OCI-M1 (cell line): ENCODE measurements around the gene FUT2.

ENCODE experiments used
- DNase-seq: peaks from one replicate; lab custom pipeline; 2025; lab: John Stamatoyannopoulos, UW

FUT2 gene

DNA sequence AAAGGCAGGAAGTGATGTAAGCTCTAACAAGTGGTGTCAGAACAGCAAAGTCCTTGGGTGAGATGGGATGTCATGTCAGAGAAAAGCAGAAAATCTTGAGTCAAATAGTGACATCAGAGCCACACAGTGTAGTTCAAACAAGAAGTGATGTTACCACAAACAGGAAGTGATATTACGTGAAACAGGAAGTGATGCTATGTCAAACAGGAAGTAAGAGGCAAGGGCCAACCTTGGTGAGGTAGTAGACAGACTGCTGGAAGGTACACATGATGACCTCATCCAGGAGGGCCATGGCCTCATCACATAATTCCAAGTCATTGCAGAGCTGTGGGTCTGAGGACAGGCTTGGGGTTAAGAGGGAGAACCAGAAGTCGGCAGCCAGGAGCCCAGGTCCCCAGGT, 30.8 kb downstream of the FUT2 start:
- DNase-seq = peak; percentile 53

DNA sequence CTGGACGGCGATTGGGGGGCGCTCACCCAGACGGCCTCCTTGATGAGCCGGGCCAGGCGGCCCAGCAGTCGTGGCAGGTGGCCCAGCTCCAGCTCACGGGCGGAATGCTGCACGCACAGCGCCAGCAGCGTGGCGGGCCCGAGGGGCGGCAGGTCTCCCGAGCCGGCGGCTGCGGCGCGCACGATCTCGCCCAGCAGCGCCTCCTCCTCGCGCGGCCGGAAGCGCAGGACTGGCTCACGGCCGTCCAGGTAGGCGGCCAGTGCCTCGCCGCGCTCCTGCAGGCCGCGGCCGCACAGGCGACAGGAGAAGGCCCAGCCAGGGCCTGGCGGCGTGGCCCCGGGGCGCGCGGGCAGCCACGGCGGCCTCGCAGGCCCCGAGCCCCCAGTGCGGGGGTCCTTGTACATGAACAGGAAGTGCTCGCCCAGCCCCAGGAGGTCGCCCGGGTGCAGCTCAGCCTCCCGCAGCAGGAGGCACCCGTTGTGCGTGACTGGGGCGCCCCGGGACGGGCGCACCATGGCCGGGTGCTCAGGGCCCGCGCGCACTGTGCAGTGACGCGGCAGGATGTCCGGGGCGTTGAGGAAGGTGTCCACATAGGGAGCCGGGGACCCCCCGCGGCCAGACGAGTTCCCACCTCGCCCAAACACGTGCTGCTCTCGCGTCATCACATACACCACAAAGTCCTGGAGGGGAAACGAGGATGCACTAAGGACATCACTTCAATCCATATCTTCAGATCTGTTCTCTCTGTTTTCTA, 33.3 kb downstream of the FUT2 start:
- DNase-seq = no peak

DNA sequence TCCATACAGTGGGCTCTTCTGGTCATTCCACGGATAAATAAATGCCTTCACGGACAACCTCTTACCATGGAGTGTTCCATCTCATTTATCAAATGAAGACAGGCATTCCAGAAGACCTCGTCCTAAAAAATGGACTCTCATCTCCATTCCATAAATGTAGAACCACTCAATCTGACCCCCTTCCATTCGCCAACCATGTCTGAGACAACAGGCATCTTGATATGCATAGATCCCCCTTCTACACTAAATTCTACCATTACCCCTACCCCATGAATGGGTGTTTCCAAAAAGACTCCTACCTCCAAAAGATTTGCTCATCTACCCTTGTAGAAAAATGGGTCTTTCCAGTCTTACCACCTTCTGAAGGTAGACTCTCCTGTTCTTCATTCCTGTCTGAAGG, 35.7 kb downstream of the FUT2 start:
- no peak for DNase-seq

DNA sequence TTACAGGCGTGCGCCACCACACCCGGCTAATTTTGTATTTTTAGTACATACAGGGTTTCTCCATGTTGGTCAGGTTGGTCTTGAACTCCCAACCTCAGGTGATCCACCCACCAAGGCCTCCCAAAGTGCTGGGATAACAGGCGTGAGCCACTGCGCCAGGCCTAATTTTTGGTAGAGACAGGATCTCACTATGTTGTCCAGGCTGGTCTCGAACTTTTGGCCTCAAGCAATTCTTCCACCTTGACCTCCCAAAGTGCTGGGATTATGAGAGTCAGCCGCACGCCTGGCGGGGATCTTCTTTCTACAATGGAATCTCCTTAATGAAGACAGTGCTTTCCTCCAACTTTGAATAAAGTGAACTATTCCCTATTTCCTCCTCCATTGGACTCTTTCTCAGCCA, 38.9 kb downstream of the FUT2 start:
- no peak for DNase-seq

DNA sequence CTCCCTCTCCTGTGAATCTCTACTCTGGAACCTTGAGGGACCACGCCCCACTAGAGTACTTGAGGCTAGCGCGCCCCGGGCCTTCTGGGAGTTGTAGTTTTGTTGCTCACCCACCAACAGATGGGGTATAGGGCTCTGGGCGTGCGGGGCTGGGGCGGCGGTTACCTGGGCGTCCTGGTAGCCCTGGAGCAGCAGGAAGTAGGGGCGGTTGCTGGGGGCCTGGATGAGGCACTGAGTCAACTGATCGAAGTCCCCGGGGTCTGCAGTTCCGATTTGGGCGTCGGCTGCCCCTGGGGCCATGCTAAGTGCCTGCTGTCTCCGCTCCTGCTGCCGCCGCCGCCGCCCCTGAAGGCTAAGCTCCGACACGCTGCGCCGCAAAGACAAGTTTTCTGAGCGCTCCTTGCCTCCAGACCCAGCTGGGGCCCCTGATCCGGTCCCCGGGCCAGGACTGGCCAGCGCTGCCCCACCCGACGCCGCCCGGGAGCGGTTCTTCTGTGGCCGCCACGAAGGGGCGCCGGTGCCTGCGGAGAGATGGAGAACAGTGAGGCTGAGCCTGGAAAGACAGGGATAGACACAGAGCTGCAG, 39.4 kb downstream of the FUT2 start:
- DNase-seq = no peak

DNA sequence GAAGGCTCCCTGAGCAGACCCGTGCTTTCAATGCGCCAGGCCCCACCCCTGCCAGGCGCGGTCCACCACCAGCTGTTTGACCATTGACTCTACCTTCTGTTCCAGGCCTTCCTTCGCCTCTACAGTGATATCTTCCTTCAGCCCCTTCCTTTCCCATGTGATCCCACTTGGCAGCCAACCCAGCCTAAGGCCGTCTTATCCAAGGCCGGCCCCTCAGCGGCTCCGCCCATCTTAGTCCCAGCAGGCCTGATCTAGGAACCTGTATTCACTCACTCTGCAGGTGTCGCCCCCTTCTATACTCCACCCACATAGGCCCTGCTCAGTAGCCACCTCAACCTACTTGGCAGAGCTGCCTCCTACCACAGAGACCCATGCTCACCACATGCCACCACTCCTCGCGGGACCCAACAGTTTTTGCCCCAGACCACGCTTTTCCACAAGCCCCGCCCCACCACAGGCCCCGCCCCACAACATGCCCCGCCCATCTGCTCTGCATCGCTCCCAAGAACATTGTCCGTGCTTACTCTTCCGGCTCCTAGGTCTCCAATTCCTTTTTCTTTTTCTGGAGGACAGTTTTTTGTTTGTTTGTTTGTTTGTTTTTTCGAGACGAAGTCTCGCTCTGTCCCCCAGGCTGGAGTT, 41.7 kb downstream of the FUT2 start:
- DNase-seq = no peak

DNA sequence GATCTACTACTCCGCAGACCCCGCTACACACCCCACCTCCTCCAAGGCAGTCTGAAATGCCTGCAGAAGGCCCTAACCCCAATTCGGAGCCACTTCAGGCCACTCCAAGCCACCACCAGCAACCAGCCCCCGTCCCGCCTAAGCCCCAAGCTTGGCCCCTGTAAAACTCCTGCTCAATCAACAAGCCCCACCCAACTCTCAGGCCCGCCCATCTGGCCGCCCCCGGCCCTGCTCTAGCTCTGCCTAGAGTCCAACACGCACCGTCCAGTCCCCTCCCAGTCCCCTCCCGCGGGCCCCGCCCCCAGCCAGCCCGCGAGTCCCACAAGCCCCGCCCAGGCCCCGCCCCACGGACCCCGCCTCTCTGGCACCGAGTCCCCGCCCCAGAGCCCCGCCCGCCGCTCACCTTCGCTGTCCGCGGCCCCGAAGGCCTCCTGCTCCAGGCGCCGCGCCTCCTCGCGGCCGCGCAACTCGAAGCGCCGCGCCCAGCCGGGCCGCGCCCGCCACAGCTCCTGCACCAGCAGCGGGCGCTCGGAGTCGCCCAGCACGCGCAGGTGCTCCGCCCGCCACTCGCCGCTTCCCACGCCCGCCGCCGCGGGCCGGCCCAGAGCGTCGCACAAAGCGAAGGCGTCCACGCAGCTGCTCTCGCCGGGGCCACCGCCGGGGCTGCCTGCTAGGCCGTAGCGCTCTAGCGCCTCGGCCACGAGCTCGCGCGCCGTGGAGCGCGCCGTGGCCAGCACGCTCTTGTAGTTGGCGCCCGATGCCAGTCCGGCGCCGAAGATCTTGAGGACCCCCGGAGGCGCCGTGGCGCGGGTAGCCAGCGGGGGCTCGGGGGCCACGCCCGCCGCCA, 43.0 kb downstream of the FUT2 start:
- DNase-seq = peak; percentile 93

DNA sequence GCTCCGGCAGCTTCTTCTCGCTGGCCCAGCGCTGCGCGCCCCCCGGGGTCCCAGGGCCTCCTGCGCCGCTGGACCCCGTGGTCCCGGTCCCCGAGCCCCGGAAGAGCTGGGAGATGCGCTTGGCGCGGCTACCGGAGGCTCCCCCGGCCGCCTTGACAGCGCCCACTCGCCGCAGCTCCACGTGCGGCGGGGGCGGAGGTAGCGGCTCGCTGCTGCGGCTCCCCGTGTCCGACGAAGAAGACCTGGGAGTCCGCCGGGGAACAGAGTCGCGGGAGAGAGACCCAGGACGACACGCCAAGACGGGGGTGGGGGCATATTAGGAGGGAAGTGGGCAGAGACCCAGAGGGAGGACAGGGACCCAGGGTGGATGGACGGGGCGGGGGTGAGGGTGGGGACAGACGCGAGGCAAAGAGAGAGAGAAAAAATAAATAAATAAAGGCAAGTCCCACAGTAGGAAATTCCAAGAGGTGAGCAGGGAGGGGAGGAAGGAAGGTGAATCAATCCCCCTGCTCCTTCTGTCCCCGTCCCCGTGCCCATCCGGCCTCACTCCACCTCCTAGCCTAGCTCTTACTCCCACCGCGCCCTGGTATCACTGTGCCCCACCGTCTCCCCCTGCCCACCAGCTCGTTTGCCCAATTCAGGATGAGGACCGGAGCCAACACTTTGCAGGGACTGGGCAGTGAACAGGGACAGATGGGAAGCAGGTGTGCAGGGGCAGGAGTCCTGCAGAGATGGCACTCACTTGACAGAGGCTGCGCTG, 43.8 kb downstream of the FUT2 start:
- no peak for DNase-seq

DNA sequence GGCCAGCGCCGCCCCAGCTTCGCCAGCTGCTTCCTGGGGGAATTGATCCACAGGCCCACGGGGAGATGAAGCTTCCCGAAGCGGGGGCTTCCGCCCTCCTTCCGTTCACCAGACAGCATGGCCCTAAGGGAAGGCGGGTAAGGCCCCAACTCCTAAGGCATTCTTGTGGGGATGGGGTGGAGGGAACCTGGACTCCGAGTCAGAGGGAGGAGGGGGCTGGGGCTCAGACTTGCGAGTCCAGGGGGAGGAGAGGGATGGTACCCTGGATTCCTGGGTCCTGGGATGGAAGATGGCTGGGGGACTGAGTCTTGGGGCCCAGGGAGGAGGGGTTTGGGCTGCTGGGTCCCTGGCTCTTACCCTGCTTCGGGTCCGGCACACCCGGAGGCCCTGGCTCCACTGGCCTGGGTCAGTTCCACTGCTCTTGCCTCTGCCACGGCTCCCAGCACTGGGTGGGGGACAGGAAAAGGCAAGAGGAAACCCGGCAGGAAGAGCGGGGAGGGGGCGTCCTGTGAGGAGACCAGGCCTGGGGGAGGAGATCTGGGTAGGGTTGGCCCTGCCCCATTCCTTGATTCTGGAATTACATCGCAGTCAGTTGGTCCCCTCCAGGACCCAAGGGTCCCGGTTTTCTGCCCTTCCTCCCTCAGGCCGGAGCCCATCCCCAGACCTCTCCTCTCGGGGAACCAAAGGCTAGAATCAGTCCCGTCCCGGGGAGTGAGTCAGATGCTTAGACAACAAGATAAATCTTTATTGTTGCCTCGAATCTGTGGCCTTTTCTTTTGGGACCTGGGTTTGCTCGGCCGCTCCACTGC, 44.6 kb downstream of the FUT2 start, which contains the start of gene RASIP1:
Gene RASIP1, minus strand, starts transcription at position 447 of the 809 bp plus-strand sequence. Its CDS starts 328 bp downstream, at position 119.
- no peak for DNase-seq

DNA sequence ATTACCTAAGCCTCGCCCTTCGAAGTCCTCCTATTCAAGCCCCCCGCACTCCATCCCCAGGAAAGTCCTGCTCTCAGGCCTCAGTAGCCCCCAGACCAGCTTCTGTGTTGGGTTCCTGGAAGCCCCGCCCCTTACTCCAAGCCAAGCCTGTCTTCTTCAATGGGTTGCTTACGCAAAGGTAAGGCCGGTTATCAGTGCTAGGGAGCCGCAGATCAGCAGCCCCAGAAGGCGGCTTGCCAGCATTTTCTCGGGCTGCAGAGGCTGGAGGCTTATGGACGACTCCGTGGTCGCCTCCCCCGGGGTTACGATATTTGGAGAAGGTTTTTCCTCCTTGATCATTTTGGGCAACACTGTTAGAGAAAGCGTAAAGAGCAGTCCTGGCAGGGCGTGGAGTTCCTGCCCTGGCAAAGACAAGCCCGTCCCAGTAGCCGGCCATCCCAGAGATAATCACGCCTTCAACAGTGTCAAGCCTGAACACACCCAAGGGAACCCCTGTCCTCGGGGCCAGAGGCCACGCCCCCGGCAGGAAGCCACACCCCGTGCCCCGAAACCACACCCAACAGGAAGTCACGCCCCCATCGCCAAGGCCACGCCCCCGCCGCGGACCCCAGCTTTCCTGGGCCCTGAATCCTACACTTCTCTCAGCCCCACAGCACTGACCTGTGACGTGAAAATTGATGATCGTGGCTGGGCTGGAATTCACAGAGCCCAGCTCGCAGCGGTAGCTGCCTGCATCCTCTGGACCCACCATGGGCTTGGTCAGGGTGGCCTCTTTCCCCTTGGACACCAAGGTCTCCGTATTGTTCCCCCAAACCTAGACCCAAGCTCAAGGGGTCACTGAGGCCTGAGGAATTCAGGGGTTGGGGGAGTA, 45.6 kb downstream of the FUT2 start:
- peak; percentile 41 for DNase-seq

DNA sequence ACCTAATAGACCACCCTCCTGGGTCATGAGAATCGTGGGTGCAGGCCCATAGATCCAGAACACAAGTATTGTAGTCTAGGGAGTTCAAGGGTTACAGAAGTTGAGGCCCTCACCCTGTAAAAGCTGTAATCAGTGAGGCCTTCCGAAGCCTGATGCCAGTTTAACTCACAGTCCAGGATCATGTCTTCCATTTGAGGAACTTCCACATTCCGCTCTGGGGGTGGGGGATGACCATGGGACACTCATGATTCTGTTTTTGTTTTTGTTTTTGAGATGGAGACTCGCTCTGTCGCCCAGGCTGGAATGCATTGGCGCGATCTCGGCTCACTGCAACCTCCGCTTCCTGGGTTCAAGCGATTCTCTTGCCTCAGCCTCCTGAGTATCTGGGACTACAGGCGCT, 46.3 kb downstream of the FUT2 start:
- DNase-seq = no peak

DNA sequence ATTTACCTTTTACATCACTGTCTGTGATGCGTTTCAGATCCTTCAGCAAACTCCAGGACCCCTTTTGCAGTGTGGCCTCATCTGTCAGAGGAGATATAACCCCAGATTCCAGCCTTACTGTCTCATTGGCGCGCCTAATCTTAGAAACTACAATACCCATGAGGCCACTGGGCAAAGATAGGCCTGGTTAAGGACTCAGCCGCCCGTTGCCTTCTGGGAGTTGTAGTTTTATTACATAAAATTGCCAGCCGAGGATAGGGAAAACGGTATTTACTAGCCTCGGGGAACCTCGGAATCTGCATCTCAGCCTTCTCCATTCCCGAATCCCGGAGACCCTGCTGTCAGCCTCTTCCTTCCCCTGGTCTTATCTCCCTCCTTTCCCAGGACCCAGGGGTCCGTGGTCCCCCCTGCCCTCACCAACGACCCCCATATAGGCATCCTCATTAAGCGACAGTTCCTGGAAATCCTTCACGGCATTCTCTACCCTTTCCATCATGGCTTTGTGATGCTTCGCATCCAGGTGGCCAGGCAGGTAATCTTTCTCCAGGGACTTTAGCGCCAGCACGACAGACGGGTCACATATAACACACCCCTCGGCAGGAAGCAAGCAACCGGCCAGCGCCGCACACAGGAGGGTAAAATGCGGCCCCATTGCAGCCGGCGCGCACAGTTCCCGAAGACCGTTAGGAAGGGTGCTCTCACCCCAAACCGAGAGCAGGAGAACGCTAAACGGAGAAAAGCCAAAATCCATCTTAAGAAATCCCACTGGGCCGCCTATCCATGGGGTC, 49.6 kb downstream of the FUT2 start:
- peak; percentile 77 for DNase-seq

DNA sequence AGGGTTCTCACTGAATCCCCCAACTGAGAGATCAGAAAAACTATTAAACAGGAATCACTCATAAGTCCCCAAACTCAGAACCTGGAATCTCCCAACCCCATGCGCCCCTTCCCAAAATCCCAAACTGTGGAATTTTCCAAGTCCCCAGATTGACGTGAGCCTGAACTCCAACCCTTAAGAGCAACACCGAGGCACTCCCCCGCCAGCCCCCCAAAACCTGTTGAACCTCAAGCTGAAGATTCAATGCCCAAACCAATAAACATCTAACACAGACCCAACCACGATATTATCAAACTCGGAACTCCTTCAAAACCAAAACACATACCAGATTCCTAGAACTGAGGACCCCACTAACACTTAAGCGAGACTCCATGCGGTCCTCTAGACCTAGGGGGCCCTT, 50.3 kb downstream of the FUT2 start:
- DNase-seq = no peak

DNA sequence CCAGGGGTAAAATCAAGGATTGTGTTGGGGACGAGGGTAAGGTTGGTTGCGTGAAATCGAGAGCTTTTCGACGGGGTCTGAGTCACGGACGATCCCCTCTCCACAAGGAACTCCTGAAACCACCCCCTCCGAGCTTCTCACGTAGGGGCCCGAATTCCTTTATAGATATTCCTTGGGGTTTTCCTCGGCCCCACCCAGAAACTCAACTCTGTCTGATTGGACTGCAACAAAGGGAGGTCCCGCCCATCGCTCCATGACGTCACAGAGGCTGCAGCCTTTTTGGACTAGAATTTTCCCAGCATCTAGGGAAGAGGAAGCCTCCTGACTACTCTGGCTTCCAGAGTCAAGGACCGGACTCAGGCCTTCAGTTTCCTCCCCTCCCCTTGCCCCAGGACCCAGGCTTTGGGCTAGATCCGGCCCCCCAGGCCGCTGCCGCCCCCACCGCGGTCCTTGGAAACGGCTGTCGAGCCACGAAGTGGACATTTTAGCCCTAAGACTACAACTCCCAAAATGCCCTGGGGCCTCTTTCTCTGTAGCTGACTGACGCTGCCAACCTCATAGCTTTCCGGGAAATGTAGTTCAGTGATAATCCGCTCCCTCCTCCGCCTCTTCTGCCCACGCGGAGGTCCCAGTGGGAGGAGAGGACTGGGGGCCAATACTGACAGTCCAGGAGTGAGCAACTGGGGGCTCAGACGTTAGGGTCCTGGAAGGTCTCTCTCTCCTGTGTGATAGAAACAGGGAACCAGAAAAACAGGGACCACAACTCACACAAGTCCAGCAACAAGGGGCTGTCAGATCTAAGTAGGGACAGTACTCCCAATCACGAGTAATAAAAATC, 51.2 kb downstream of the FUT2 start, which contains the start of gene IZUMO1:
Gene IZUMO1, minus strand, starts transcription at position 172 of the 838 bp plus-strand sequence. CDS start 1,050 bp downstream, outside the sequence.
- peak; percentile 83 for DNase-seq

DNA sequence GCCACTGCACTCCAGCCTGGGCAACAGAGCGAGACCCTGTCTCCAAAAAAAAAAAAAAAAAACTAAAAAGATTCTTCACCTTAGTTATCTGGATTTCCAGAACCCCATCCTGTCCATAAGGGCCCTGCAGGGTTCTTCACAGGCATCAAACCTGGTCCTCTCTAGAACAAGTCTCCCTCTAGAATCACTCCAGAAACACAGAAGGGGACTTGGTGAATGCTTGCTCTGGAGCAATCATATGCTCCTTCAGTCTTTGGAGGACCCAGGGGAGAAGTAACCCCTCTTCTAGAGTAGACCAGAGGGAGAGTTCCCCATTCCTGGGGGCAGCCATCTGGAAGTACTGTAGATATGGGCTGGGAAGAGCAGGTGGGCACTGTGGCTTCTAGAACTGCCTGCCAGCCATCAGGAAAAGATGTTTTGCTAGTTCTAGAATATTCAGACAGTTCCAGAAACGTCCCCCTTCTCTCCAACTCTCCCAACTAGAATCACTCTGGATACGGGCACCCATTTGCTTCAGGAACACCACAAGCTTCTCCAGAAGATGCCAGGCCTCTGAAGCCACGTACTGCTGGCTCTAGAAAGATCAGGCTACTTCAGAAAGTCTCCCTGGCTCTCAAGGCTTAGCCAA, 53.9 kb downstream of the FUT2 start:
- DNase-seq = no peak

DNA sequence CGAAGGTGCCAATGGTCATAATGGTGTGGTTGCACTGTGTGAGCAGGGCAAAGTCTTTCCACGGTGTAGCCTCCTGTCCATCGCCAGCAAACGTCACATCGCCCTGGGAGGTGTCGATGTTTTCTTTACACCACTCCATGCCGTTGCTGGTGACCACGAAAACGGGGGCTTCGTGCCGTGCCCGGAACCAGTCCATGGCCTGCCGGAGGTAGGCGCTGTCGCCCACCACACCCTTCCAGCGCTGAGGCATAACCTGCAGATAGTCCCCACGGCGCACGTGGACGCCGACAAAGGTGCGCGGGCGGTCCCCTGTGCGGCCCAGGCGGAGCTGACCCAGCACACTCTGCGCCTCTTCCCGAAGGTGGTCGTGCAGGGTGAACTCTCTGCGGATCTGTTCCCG, 54.6 kb downstream of the FUT2 start:
- DNase-seq = no peak

DNA sequence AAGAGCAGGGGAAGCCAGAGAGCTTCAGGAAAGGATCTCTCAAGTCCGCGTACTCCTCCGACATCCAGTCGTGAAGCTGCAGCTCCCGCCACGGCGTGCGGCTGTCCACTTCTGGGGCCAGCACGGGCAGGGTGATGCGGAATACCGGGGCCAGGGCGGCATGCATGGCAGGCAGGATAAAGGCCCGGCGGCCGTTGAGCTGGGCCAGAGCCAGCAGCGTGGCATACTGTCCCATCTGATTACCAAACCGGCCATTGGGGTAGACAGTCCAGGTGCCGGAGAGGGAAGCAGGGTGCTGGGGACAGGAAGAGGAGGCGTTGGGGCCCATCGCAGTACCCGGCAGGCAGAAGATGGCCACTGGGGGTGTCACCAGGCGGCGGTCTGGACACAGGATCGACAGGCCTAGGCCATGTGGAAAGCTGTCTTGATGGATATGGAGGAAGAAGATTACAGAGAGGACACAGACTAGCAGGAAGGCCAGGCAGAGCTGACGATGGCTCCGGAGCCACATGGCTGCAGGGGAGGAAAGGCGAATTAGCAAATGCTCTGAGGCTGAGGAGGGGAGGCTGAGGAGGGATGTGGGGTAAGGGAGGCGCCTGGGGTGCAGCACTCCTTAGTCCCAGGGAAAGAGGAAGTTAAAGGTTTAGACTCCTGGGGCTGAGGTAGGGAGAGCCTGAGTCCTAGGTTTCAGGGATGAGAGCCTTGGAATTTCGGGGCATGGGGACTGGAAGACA, 55.2 kb downstream of the FUT2 start:
- no peak for DNase-seq
